ENCODE measurements around the gene TRPM2. TPM values are rescaled to one million over a fixed set of nuclear protein-coding genes. Genes with fewer than 3 reads are reported as not detected.

Gene TRPM2
- total and polyA plus RNA-seq, 2 donors (not counting 3 experiments of a cell fraction or from before 2014, with no cell fraction given) = not detected

DNA sequence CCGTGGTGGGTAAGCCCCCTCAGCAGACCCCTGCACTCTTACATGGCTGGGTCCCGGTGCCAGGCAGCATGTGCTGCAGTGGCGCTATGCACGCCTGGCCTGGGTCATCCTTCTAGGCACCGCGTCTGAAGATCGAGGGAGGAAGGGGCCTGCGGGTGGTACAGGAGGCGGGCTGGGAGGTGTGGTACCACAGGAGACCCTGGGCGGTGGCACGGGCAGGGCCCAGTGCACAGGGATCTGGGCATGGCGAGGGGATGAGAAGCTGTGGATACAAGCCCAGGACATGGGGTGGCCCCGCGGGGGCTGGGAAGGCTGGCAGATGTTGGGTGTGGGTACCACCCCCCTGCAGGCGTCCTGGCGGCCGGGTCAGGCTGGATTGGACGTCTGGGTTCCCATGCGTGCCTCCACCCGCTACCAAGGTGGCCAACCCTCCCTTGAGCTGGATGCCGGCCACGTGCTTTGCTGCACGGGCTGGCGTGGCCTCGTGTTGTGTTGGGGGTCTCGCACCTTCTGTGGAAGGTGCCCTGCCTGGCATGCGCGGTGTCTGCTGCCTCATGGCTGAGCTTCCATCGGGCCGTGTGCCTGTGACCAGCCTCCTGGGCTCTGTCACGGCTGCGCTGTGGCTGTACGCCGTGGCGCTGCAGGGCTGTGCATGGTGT is 33.9 kb upstream of the TRPM2 start:
- H3K79me2 ChIP-seq (ENCODE audit: control insufficient read depth, insufficient read depth, low read length) = no peaks in the 10 kb centered on the region
- TF ChIP-seq POLR2AphosphoS5 (IDR thresholded peaks at IDR 0.05; ENCODE audit: insufficient read depth, low read depth, low read length) (no peak), MYC (IDR thresholded peaks at IDR 0.05; ENCODE audit: low read depth, low read length) (no peak), JUN (IDR thresholded peaks at IDR 0.05; ENCODE audit: borderline replicate concordance, insufficient read depth, insufficient read length, low read depth) (no peak)
- ChIA-PET CTCF (interaction anchor here (1.0 kb wide), 1 partner anchor 22 kb away, joined by 3 read pairs; no protein-coding TSS in a partner anchor), POLR2A (no interaction called here)
- H3K27ac ChIP-seq (ENCODE audit: insufficient read depth, low read depth, low read length) = no peak overlapping the region
- FAIRE-seq (no peak), DNase-seq (ENCODE audit: low read depth, low spot score) (no peak)
- BruUV-seq (replicated peaks) = no TSS peak
- H3K4me3 ChIP-seq (replicated peaks in 1 of 3; ENCODE audit: insufficient read depth in 1 of 3, low read depth in 1 of 3, low read length in 3 of 3) = no peak overlapping the region
- H3K4me1 ChIP-seq (ENCODE audit: control insufficient read depth, extremely low read depth, insufficient read depth, low read length) = no peaks in the 10 kb centered on the region
- H2AFZ ChIP-seq (ENCODE audit: low read depth, low read length) = no peak overlapping the region
- peaks cover 2 to 56% of the 10 kb centered on the region in 2 experiments for H3K36me3 ChIP-seq (ENCODE audit: control insufficient read depth in 2 of 2, extremely low read depth in 1 of 2, insufficient read depth in 2 of 2, low read length in 2 of 2)
- intact Hi-C loops (cut with micrococcal nuclease) = no loop called here
- dilution Hi-C loops (cut with MboI; ENCODE audit: extremely low pct_ligation_motif_present, low sequenced_read_pairs) = no loop called here
- no peaks in the 10 kb centered on the region for H3K9me3 ChIP-seq (replicated peaks; ENCODE audit: control insufficient read depth, insufficient read depth, low read length)
- no peak overlapping the region for H3K9ac ChIP-seq (replicated peaks; ENCODE audit: extremely low read depth, insufficient read depth, low read length)
- no peaks in the 10 kb centered on the region for H3K9me1 ChIP-seq (replicated peaks; ENCODE audit: control insufficient read depth, extremely low read depth, insufficient read depth, low read length)
- H3K27me3 ChIP-seq (ENCODE audit: control insufficient read depth in 2 of 2, insufficient read depth in 2 of 2, low read length in 2 of 2) = no peaks in the 10 kb centered on the region
- no peaks in the 10 kb centered on the region for H4K20me1 ChIP-seq (replicated peaks; ENCODE audit: control insufficient read depth, extremely low read depth, insufficient read depth, low read length)
- no peak overlapping the region for H3K4me2 ChIP-seq (ENCODE audit: insufficient read depth, low read length)

DNA sequence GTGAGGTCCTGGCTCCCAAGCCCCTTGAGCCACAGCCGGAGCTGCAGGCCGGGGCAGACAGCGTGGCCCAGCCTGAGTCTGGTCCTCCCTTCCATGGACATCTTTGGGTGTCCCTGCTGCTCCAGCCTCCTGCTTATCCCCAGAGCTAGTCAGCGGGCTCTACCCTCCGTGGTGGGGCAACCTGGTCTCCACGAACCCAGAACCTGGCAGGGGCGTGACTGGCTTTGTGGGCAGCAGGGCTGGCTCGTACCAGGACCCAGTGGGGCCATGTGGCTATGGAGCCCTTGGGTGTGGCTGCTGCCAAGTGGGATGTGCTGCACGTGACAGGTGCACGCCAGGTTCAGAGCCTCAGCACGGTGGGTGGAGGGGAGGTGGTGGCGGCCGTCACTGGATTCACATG is 32.6 kb upstream of the TRPM2 start:
- POLR2A ChIA-PET = no interaction called here
- intact Hi-C loops (cut with micrococcal nuclease) = no loop called here
- Histone ChIP-seq H3K79me2 (ENCODE audit: control insufficient read depth, insufficient read depth, low read length) (no peaks in the 10 kb centered on the region), H4K20me1 (replicated peaks; ENCODE audit: control insufficient read depth, extremely low read depth, insufficient read depth, low read length) (no peaks in the 10 kb centered on the region), H3K27ac (ENCODE audit: insufficient read depth, low read depth, low read length) (no peak overlapping the region), H3K9me3 (replicated peaks; ENCODE audit: control insufficient read depth, insufficient read depth, low read length) (no peaks in the 10 kb centered on the region), H3K4me1 (ENCODE audit: control insufficient read depth, extremely low read depth, insufficient read depth, low read length) (no peaks in the 10 kb centered on the region), H3K4me3 (replicated peaks in 1 of 3; ENCODE audit: insufficient read depth in 1 of 3, low read depth in 1 of 3, low read length in 3 of 3) (no peak overlapping the region), H3K36me3 (ENCODE audit: control insufficient read depth in 2 of 2, extremely low read depth in 1 of 2, insufficient read depth in 2 of 2, low read length in 2 of 2) (peaks cover 7 to 52% of the 10 kb centered on the region in 2 experiments), H3K27me3 (ENCODE audit: control insufficient read depth in 2 of 2, insufficient read depth in 2 of 2, low read length in 2 of 2) (no peaks in the 10 kb centered on the region), H3K9me1 (replicated peaks; ENCODE audit: control insufficient read depth, extremely low read depth, insufficient read depth, low read length) (no peaks in the 10 kb centered on the region), H3K9ac (replicated peaks; ENCODE audit: extremely low read depth, insufficient read depth, low read length) (no peak overlapping the region), H3K4me2 (ENCODE audit: insufficient read depth, low read length) (no peak overlapping the region), H2AFZ (ENCODE audit: low read depth, low read length) (no peak overlapping the region)
- FAIRE-seq (no peak), DNase-seq (ENCODE audit: low read depth, low spot score) (no peak)
- CTCF ChIA-PET = no interaction called here
- dilution Hi-C loops (cut with MboI; ENCODE audit: extremely low pct_ligation_motif_present, low sequenced_read_pairs) = no loop called here
- no TSS peak for BruUV-seq (replicated peaks)
- TF ChIP-seq, protein P1, sequence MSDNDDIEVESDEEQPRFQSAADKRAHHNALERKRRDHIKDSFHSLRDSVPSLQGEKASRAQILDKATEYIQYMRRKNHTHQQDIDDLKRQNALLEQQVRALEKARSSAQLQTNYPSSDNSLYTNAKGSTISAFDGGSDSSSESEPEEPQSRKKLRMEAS (IDR thresholded peaks at IDR 0.05; ENCODE audit: insufficient read depth, insufficient read length) = no peak
- TF ChIP-seq EZH2 (IDR thresholded peaks at IDR 0.05; ENCODE audit: borderline replicate concordance, low read depth, low read length, severe bottlenecking) = no peak
- TF ChIP-seq, protein P2, sequence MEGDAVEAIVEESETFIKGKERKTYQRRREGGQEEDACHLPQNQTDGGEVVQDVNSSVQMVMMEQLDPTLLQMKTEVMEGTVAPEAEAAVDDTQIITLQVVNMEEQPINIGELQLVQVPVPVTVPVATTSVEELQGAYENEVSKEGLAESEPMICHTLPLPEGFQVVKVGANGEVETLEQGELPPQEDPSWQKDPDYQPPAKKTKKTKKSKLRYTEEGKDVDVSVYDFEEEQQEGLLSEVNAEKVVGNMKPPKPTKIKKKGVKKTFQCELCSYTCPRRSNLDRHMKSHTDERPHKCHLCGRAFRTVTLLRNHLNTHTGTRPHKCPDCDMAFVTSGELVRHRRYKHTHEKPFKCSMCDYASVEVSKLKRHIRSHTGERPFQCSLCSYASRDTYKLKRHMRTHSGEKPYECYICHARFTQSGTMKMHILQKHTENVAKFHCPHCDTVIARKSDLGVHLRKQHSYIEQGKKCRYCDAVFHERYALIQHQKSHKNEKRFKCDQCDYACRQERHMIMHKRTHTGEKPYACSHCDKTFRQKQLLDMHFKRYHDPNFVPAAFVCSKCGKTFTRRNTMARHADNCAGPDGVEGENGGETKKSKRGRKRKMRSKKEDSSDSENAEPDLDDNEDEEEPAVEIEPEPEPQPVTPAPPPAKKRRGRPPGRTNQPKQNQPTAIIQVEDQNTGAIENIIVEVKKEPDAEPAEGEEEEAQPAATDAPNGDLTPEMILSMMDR (IDR thresholded peaks at IDR 0.05; ENCODE audit: extremely low read depth in 1 of 2, insufficient read depth in 1 of 2, low read depth in 1 of 2, low read length in 2 of 2) = no peak
- TF ChIP-seq JUN (IDR thresholded peaks at IDR 0.05; ENCODE audit: borderline replicate concordance, insufficient read depth, insufficient read length, low read depth) = no peak
- no peak for TF ChIP-seq POLR2A (IDR thresholded peaks at IDR 0.05; ENCODE audit: low read depth, low read length)
- TF ChIP-seq FOS (IDR thresholded peaks at IDR 0.05; ENCODE audit: borderline replicate concordance, insufficient read depth, low read length) = no peak
- TF ChIP-seq POLR2AphosphoS5 (IDR thresholded peaks at IDR 0.05; ENCODE audit: insufficient read depth, low read depth, low read length) = no peak
- TF ChIP-seq MYC (IDR thresholded peaks at IDR 0.05; ENCODE audit: low read depth, low read length) = no peak
- TF ChIP-seq GATA2 (IDR thresholded peaks at IDR 0.05; ENCODE audit: insufficient read depth, insufficient read length, low read depth, low read length) = no peak

All from endothelial cell of umbilical vein (primary cell).